ENCODE results near the gene PCDHA10. TPM values are rescaled to one million over a fixed set of nuclear protein-coding genes. Genes with fewer than 3 reads are reported as not detected.

PCDHA10 gene
- polyA plus RNA-seq, 1 donor (not counting 4 experiments of a cell fraction or from before 2014, with no cell fraction given): 0.03 TPM

DNA sequence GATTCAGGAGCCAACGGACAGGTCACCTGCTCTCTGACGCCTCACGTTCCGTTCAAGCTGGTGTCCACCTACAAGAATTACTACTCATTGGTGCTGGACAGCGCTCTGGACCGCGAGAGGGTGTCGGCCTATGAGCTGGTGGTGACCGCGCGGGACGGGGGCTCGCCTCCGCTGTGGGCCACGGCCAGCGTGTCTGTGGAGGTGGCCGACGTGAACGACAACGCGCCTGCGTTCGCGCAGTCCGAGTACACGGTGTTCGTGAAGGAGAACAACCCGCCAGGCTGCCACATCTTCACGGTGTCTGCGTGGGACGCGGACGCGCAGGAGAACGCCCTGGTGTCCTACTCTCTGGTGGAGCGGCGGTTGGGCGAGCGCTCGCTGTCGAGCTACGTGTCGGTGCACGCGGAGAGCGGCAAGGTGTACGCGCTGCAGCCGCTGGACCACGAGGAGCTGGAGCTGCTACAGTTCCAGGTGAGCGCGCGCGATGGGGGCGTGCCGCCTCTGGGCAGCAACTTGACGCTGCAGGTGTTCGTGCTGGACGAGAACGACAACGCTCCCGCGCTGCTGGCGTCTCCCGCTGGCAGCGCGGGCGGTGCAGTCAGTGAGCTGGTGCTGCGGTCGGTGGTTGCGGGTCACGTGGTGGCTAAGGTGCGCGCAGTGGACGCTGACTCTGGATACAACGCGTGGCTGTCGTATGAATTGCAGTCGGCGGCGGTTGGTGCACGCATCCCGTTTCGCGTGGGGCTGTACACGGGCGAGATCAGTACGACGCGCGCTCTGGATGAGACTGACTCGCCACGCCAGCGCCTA lies 1.7 kb downstream of the PCDHA10 start:
- Histone ChIP-seq H3K36me3 (ENCODE audit: control insufficient read depth in 2 of 2, extremely low read depth in 1 of 2, insufficient read depth in 2 of 2, low read length in 2 of 2) (no peaks in the 10 kb centered on the region), H3K4me2 (ENCODE audit: control insufficient read depth, extremely low read depth, insufficient read depth, low read depth, low read length) (no peak overlapping the region), H3K27me3 (ENCODE audit: control insufficient read depth, extremely low read depth, insufficient read depth, low read length) (no peaks in the 10 kb centered on the region), H3K9me3 (ENCODE audit: control insufficient read depth, low read depth, low read length) (peaks cover 12% of the 10 kb centered on the region), H3K4me1 (ENCODE audit: control insufficient read depth, extremely low read depth, insufficient read depth, low read length) (no peaks in the 10 kb centered on the region), H3K9ac (ENCODE audit: control insufficient read depth, extremely low read depth, insufficient read depth, low read length) (no peak overlapping the region), H3K79me2 (ENCODE audit: control insufficient read depth, insufficient read depth, low read length) (no peaks in the 10 kb centered on the region), H3K27ac (ENCODE audit: control insufficient read depth, insufficient read depth, low read length) (no peak overlapping the region), H3K4me3 (ENCODE audit: control insufficient read depth in 2 of 3, extremely low read depth in 1 of 3, insufficient read depth in 2 of 3, low read depth in 1 of 3, low read length in 3 of 3) (no peak overlapping the region), H4K20me1 (ENCODE audit: control insufficient read depth, extremely low read depth, insufficient read depth, low read length) (no peaks in the 10 kb centered on the region), H3K9me1 (ENCODE audit: control insufficient read depth, extremely low read depth, insufficient read depth, low read length) (no peaks in the 10 kb centered on the region), H2AFZ (ENCODE audit: control insufficient read depth, low read length) (no peak overlapping the region)
- dilution Hi-C loops (cut with MboI; ENCODE audit: extremely low pct_ligation_motif_present, low sequenced_read_pairs): no loop called here
- TF ChIP-seq EZH2 (IDR thresholded peaks at IDR 0.05; ENCODE audit: low read length) (no peak), CTCF (optimal IDR thresholded peaks at IDR 0.05 in 1 of 3, IDR thresholded peaks at IDR 0.05 in 1 of 3, conservative IDR thresholded peaks at IDR 0.05 in 1 of 3; ENCODE audit: extremely low read depth in 1 of 3, insufficient read depth in 2 of 3, low read length in 3 of 3) (no peak)
- DNase-seq (ENCODE audit: low read depth, low spot score) (no peak), FAIRE-seq (no peak)

- no peak overlapping the region for H3K27ac ChIP-seq (ENCODE audit: control insufficient read depth, insufficient read depth, low read length)
- FAIRE-seq (no peak), DNase-seq (ENCODE audit: low read depth, low spot score) (no peak)
- no peak overlapping the region for H3K4me3 ChIP-seq (ENCODE audit: control insufficient read depth in 2 of 3, extremely low read depth in 1 of 3, insufficient read depth in 2 of 3, low read depth in 1 of 3, low read length in 3 of 3)
- no peaks in the 10 kb centered on the region for H3K4me1 ChIP-seq (ENCODE audit: control insufficient read depth, extremely low read depth, insufficient read depth, low read length)
- no peak overlapping the region for H3K9ac ChIP-seq (ENCODE audit: control insufficient read depth, extremely low read depth, insufficient read depth, low read length)
- H3K9me1 ChIP-seq (ENCODE audit: control insufficient read depth, extremely low read depth, insufficient read depth, low read length): no peaks in the 10 kb centered on the region
- H3K9me3 ChIP-seq (ENCODE audit: control insufficient read depth, low read depth, low read length): peaks cover 17% of the 10 kb centered on the region
- TF ChIP-seq CTCF (optimal IDR thresholded peaks at IDR 0.05 in 1 of 3, IDR thresholded peaks at IDR 0.05 in 1 of 3, conservative IDR thresholded peaks at IDR 0.05 in 1 of 3; ENCODE audit: extremely low read depth in 1 of 3, insufficient read depth in 2 of 3, low read length in 3 of 3) (no peak), EZH2 (IDR thresholded peaks at IDR 0.05; ENCODE audit: low read length) (no peak)
- H3K27me3 ChIP-seq (ENCODE audit: control insufficient read depth, extremely low read depth, insufficient read depth, low read length): no peaks in the 10 kb centered on the region
- dilution Hi-C loops (cut with MboI; ENCODE audit: extremely low pct_ligation_motif_present, low sequenced_read_pairs): no loop called here
- no peaks in the 10 kb centered on the region for H4K20me1 ChIP-seq (ENCODE audit: control insufficient read depth, extremely low read depth, insufficient read depth, low read length)
- H2AFZ ChIP-seq (ENCODE audit: control insufficient read depth, low read length): no peak overlapping the region
- H3K36me3 ChIP-seq (ENCODE audit: control insufficient read depth in 2 of 2, extremely low read depth in 1 of 2, insufficient read depth in 2 of 2, low read length in 2 of 2): no peaks in the 10 kb centered on the region
- H3K4me2 ChIP-seq (ENCODE audit: control insufficient read depth, extremely low read depth, insufficient read depth, low read depth, low read length): no peak overlapping the region
- H3K79me2 ChIP-seq (ENCODE audit: control insufficient read depth, insufficient read depth, low read length): no peaks in the 10 kb centered on the region
These were observed 2.2 kb downstream of the PCDHA10 start for GRCh38 chr5:140857987-140858240.

Measured in keratinocyte (primary cell).